Superior temporal gyrus (tissue), 1 donor: ENCODE results near the gene TTC21A.

Source experiments
- DNase-seq: peaks from one replicate; pipeline ENCODE4 v3.0.0-alpha.2; 2016; ENCODE audit errors: extremely low spot score

TTC21A gene

DNA sequence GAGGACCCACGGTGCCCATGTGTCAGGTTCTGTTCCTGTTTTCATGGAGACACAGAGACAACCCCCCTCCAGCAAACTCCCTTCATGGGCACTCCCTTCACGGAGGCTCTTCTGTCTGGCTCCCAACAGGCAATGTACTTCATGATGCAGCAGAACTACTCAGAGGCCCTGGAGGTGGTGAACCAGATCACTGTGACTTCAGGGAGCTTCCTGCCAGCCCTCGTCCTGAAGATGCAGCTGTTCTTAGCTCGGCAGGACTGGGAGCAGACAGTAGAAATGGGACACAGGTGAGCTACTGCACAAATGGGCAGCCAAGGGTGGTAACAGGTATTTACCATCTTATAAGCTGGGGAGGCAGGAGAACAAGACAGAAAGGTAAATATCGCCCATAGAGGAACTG is 7.0 kb downstream of the TTC21A start:
- no peak for DNase-seq

DNA sequence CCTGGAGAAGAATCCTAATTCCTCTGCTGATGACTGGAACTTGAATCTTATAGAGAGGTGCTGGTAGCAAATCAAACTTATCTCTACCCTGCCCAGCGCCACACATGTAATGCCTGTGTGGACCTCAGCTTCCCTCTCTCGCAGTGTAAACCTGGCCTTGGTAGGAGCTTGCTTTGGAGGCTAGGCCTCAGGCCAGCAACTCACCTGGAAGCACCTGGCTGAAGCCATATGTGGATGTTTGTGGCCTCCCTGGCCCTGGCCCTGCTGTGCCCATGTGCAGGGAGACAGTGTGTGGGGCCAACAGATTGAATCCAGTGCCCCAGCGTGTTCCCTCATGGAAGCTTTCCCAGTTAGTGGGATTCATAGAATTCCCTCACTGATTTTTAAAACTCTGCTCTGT is 8.4 kb downstream of the TTC21A start:
- DNase-seq: no peak

GRCh38 chr3:39118079-39118478 is 10.6 kb downstream of the TTC21A start:
- no peak for DNase-seq

DNA sequence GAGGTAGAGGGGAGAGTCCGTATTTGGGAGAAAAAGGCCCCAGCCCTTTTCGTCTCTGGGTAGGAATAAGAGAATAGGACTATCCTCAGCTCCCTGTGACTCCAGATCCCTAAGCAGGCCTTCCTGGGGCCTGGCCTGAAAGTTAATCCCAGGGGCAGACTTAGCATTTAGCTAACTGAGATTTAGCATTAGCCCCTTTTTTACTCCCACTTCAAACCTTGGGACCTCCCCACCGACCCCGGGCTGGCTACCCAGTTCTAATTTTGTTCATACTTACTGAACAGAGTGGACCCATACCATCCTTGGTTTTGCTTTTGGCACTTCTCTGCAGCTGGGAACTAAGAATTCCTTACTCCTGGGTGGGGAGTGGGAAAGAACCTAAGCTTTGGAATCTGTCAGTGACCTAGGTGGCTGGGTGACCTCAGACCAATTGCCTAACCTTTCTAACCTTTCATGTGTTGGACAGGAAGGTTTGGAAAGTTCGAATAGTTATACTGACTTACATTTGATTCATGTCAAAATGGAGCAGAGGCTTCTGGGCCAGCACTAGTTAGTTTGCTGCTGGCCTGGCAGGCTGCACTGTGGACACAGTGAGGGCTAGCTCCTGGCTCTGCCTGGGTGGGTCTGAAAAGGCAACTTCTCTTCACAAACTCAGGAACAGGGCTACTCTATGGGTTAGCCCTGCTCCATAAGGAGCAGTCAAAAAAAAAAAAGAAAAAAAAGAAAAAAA is 11.6 kb downstream of the TTC21A start:
- no peak for DNase-seq

DNA sequence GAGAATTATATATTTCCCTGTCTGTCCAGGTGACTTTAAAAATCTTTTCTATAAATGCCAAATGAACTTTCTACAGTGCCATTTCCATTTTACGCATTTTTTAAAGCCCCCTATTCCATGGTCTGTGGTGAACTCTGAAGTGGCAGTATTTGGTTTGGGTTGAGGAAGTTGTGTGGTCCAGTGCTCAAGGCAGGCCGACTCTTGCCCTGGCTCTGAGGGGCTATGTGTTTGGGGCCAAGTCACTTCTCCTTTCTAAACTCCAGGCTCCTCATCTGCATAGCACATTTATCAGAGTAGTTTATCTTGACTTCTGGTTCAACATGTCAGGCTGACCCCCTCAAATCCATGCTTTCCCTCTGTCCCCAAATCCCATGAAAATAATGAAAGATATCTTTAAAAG is 14.1 kb downstream of the TTC21A start:
- DNase-seq: no peak

GRCh38 chr3:39122813-39123212 is 15.3 kb downstream of the TTC21A start:
- no peak for DNase-seq

DNA sequence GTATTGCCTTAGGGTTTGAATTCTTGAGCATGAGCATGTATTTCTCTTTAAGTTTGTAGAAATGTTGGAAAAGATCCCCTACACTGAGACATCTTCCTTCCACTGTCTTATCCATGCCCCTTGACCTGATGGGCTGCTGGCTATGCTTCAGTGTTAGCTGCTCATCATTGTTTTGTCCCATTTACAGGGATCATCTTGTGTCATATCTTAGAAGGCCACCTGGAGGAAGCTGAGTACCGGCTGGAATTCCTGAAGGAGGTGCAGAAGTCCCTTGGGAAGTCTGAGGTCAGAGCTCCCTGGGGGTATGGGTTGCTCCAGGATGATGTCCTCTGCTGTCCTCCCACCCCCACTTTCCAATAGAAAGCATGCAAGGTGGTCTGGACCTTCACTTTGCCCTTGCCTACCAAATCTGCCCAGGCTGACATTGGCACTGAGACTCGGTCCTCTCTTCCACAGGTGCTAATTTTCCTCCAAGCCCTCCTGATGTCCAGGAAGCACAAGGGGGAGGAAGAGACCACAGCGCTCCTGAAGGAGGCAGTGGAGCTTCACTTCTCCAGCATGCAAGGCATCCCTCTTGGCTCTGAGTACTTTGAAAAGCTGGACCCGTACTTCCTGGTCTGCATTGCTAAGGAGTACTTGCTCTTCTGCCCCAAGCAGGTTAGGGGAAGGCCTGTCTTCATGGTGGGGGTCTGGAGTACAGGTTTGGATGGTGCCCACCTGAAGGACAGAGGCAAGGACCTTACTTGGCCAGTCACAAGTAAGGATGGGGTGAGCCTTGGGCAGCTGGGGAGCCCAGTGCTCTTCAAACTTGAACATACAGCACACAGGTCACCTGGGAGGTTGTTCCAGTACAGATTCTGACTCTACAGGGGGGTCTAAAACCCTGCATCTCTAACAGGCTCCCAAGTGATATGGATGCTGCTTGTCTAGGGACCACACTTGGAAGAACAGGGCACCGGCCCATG is 17.7 kb downstream of the TTC21A start:
- DNase-seq: no peak

GRCh38 chr3:39125841-39126500 is 18.5 kb downstream of the TTC21A start:
- DNase-seq: no peak

DNA sequence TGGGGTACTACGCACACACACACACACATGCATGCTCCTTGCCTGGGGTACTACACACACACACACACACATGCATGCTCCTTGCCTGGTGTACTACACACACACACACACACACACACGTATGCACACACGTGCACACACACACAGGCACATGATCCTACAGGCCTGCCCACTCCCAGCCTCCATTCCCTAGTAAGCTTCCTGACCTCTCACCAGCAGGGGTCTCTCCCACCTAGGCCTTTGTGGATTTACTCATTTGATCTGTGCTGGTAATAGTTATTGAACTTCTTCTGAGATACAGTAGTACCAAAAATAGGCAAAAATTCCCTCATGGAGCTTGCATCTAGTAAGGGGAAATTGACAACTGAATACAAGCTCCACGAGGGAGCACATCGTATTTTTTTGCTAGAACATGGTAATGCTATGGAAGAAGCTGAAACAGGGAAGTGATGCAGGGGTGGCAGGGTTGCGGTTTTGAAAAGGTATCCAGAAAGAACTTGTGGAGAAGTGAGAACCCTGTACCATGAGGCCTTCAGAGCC is 19.1 kb downstream of the TTC21A start:
- peak; percentile 59 for DNase-seq

DNA sequence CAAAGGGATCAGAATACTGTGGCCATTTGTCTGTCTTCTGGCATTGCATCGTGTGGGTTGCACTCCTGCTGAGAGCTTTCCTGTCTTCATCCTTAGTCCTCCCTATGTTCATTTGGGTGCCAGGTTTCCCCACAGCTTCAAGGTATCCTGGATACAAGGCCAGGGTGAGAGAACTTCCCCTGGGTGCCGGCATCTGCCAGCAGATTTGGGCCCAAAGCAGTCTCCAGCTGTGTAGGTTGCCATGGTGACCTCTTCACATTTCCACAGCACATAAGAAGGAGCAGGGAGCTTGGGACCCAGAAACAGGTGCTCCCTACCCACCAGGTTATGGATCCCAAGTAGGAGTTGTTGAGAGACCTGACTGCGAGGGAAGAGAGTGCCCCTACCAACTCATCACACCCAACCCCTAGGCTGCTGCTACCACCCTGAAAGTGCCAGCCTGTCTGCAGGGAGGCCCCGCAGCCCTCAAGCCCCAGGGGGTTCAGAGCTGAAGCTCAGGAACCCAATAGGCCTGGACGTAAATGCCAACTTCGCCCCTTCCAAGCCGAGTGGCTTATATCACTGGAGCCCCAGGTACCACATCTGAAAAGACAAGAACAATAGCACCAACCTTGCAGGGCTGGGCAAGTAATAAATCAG is 19.9 kb downstream of the TTC21A start:
- DNase-seq: no peak

GRCh38 chr3:39127908-39128304 is 20.4 kb downstream of the TTC21A start:
- DNase-seq: no peak

- DNase-seq: no peak
These were observed 21.5 kb downstream of the TTC21A start for GRCh38 chr3:39128951-39129350.

DNA sequence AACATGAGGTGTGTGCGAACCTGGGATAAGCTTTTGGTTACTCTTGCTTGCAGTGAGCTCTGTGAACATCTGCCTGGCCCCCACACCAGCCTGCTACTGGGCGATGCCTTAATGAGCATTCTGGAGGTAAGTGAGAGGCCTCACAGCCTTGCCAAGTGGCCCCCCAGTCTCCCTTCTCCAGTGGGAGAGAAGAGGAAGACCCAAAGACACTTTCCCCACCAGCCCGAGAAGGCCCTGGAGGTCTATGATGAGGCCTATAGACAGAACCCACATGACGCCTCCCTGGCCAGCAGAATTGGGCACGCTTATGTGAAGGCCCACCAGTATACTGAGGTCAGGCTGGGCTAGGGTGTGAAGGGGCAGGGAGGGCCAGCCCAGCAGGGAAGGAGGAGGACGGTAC is 22.5 kb downstream of the TTC21A start:
- no peak for DNase-seq

DNA sequence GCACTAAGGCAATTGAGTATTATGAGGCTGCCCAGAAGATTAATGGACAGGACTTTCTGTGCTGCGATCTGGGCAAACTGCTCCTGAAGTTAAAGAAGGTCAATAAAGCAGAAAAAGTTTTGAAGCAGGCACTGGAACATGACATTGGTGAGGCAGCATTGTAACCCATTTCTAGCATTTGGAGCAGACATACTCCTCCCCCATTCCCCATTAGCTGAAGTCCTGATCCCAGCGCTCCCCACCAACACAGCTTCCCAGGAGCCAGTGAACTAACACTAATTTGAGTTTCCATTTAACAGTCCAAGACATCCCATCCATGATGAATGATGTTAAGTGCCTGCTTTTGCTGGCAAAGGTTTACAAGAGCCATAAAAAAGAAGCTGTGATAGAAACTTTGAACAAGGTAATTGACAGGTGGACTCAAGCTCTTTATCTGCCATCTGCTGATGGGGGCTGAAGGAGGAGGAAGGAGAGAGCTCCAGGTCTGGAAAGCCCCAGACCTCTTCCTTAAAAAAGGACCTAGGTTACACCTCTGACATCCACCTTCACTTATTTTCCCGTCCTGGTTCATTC is 23.3 kb downstream of the TTC21A start:
- DNase-seq: no peak

GRCh38 chr3:39132096-39133092 is 24.9 kb downstream of the TTC21A start:
- no peak for DNase-seq

GRCh38 chr3:39133093-39133490 is 25.6 kb downstream of the TTC21A start:
- DNase-seq: no peak

DNA sequence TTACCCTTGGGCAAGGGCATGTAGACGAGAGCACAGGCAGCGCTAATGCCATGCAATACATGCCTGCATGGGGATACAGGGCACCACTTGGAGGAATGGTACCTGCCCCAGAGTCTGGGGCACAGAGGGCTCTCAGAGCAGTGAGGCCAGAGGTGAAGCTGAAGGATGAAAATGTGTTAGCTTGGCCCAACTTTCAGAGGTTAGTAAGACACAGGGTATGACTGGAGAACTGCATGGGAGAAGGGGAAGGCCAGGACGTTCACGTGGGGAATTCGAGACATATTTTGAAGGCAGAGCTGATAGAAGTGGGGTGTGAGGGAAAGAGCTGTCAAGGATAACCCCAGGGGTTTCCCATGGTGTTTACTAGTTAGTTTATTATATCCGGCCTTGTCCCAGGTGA is 26.3 kb downstream of the TTC21A start:
- no peak for DNase-seq

GRCh38 chr3:39134305-39134704 is 26.8 kb downstream of the TTC21A start:
- no peak for DNase-seq

DNA sequence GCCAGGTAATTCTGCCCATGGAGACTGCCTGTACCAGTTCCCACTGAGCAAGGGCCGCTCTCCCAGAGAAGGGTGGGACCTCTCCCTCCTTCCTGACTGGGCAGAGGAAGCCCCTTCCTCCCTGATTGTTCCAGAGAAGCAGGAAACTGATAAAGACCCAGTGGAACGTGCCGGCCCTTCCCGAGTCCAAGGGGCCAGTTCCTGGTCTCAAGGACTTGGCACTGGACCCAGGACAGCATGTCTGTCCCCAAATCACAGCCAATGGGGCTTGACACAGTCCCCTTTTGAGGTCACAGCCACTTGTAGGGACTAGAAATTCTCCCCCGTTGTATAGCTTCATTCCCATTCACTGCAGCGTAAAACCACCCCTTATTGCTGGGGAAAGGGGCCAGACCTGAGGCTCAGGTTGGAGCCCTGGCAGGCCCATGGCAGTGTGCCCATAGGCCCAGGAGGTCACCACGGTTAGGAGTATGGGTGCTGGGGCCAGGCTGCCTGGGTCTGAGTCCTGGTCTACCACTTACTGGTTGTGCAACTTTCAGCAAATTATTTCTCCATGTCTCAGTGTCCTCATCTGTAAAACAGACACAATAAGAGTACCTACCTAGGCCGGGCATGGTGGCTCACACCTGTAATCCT is 27.8 kb downstream of the TTC21A start:
- no peak for DNase-seq
